ENCODE measurements around the gene ZNF75A. TPM values are rescaled to one million over a fixed set of nuclear protein-coding genes. Genes with fewer than 3 reads are reported as not detected.

The ZNF75A gene
- total and polyA plus RNA-seq, 2 of the 4 experiments (the other 2 are of a cell fraction), result 14.6 to 15.4 TPM

DNA sequence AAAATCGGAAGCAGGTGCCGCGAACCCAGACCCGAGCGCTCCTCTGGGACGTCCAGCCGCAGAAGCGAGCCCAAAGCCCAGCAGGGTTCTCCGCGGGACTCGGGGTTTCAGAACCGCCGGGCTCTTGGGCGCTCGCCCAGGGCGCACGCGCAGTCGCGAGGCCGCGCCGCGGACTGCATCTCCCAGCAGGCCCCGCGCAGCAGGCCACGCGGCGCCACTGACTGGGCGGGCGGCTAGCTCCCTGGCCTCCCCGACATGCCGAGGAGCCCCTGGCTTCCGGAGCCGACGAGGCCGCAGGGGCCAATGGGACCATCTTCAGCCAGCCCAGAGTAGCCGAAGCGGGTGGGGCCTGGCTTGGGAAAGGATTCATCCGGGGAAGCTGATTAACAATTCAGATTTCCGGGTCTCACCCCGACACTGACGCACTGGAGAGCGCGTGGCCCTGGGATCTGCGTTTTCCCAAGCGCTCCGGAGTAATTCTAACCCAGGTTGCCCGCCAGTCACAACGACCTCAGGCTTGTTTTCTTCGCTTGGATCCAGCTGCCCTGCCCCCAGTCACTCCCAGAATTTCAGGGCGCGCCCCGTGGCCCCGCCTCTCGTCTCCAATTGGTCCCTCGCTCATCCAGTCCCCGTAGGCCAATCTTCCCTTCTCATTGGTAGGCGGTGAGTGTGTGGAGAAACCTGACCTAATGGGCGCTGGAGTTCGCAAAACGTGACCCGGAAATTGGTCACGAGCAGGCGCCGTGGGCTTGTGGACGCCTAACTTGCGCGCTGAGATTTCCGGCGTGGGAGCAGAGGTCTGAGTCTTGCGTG lies 22.4 kb upstream of the ZNF75A start, which contains the start of gene ZNF263 (continued):
- no peak for TF ChIP-seq ELK1 (IDR thresholded peaks at IDR 0.05; ENCODE audit: borderline replicate concordance, low read depth, low read length)
- peak; percentile 83; the same call in 1 of the 2 replicates for TF ChIP-seq MXI1 (IDR thresholded peaks at IDR 0.05; ENCODE audit: borderline replicate concordance, low read depth, low read length)
- TF ChIP-seq RFX5 (IDR thresholded peaks at IDR 0.05; ENCODE audit: low read depth, low read length), result no peak
- TF ChIP-seq CHD1 (IDR thresholded peaks at IDR 0.05; ENCODE audit: low read depth, low read length), result no peak
- no peak for TF ChIP-seq RCOR1 (IDR thresholded peaks at IDR 0.05; ENCODE audit: insufficient replicate concordance, low read length)
- 0 out of 2 replicates have a peak, but pooled peaks have one; percentile 29 for TF ChIP-seq MAFK (IDR thresholded peaks at IDR 0.05; ENCODE audit: low read depth, low read length)

Measured in IMR-90 (cell line).